ENCODE results near the gene KRTAP10-1.

KRTAP10-1 gene

GRCh38 chr21:44568667-44569556 lies 28.9 kb upstream of the KRTAP10-1 start:
- no peak for TF ChIP-seq CTCF (IDR thresholded peaks at IDR 0.05; ENCODE audit: low read depth, low read length, missing control alignments)
- no peak for DNase-seq (ENCODE audit: extremely low read depth, low read depth)
- no peak overlapping the region for H3K4me3 ChIP-seq (replicated peaks; ENCODE audit: low read depth, low read length)

DNA sequence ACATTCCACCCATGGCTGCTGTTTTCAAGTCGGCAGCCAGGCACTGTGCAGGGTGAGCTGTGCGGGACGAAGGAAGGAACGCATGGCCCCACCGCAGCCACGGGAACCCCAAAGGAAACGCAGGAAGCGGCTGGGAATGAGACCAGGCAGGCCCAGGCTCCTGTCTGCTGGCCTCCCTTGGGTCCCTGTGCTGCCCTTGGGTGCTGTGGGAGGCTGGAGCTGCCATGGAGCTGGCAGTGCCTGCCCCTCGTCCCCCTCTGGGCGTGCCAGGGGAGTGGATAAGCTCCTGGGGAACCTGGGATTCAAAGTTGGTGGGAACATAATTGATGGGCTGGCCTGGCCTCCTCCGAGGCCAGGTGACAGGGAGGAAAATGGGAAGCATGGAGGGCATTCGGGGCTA lies 28.3 kb upstream of the KRTAP10-1 start:
- H3K4me3 ChIP-seq (replicated peaks; ENCODE audit: low read depth, low read length), result no peak overlapping the region
- no peak for TF ChIP-seq CTCF (IDR thresholded peaks at IDR 0.05; ENCODE audit: low read depth, low read length, missing control alignments)
- DNase-seq (ENCODE audit: extremely low read depth, low read depth), result no peak

DNA sequence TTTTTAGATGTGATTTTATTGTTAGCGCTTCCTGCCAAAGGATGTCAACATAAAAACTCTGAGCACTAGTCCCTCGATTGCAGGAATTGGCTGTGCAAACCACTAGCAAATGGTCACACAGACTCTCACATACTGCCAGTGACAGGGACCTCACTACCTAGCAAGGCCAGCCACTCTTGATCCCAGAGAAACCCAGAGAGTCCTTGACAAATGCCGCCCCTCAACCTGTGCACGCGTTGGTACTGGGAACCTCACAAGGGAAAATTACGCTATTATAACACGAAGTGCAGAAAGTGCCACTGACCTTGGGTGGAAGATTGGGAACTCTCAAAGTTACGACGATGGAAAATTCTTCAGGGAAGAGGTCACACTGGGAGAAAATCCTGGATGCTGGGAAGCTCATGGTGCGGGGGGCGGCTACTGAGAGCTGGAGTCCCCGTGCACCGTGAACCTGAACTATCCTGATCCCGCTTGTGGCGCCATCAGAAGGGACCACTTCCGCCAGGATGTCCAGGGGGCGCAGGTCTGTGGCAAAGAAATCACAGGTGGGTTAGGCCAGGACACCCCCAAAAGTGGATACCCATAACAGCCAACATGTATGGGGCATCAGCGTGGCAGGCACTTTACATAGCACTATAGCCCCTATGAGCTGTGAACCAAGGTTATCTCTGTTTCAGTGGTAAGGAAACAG lies 27.6 kb upstream of the KRTAP10-1 start:
- TF ChIP-seq CTCF (IDR thresholded peaks at IDR 0.05; ENCODE audit: low read depth, low read length, missing control alignments), result no peak
- DNase-seq (ENCODE audit: extremely low read depth, low read depth), result no peak
- H3K4me3 ChIP-seq (replicated peaks; ENCODE audit: low read depth, low read length), result no peak overlapping the region

DNA sequence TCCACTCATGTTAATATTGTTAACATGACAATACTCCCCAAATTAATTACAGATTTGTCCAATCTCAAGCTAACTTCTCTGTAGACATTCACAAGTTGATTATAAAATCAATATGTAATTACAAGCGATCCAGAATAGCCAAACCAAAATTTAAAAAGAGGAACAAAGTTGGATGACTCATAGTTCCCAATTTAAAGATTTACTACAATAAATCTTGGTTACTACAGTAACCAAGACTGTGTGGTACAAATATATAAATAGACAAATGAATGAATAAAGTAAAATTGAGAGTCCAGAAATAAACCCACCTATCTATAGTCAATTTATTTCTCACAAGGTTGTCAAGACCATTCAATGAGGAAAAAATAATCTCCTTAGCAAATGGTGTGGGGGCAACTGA lies 26.4 kb upstream of the KRTAP10-1 start:
- TF ChIP-seq CTCF (IDR thresholded peaks at IDR 0.05; ENCODE audit: low read depth, low read length, missing control alignments), result no peak
- no peak overlapping the region for H3K4me3 ChIP-seq (replicated peaks; ENCODE audit: low read depth, low read length)
- DNase-seq (ENCODE audit: extremely low read depth, low read depth), result no peak

- no peak overlapping the region for H3K4me3 ChIP-seq (replicated peaks; ENCODE audit: low read depth, low read length)
- no peak for DNase-seq (ENCODE audit: extremely low read depth, low read depth)
- no peak for TF ChIP-seq CTCF (IDR thresholded peaks at IDR 0.05; ENCODE audit: low read depth, low read length, missing control alignments)
These were observed 25.0 kb upstream of the KRTAP10-1 start for GRCh38 chr21:44564886-44565598.

- H3K4me3 ChIP-seq (replicated peaks; ENCODE audit: low read depth, low read length), result no peak overlapping the region
- no peak for DNase-seq (ENCODE audit: extremely low read depth, low read depth)
These were observed 24.1 kb upstream of the KRTAP10-1 start for GRCh38 chr21:44564099-44564498.

More at GRCh38 chr21:44564099-44564498, 24.1 kb upstream of the KRTAP10-1 start:
- no peak for TF ChIP-seq CTCF (IDR thresholded peaks at IDR 0.05; ENCODE audit: low read depth, low read length, missing control alignments)
